ENCODE data around the gene GRIK4.

GRIK4 gene

GRCh38 chr11:120840661-120841060 is 329.1 kb downstream of the GRIK4 start:
- no peak for DNase-seq (ENCODE audit: low read depth)

DNA sequence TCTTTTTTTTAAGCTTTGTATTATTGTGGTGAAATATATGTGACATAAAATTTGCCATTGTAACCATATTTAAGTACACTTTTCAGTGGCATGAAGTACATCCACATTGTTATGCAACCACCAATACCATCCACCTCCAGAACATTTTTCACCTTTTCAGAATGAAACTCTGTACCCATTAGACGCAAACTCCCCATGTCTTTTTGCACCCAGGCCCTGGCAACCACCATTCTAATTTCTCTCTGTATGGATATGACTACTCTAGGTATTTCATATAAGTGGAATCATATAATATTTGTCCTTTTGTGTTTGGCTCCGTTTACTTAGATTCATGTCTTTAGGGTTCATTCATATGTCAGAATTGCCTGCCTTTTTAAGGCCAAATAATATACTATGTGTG is 329.5 kb downstream of the GRIK4 start:
- DNase-seq (ENCODE audit: low read depth), result no peak

DNA sequence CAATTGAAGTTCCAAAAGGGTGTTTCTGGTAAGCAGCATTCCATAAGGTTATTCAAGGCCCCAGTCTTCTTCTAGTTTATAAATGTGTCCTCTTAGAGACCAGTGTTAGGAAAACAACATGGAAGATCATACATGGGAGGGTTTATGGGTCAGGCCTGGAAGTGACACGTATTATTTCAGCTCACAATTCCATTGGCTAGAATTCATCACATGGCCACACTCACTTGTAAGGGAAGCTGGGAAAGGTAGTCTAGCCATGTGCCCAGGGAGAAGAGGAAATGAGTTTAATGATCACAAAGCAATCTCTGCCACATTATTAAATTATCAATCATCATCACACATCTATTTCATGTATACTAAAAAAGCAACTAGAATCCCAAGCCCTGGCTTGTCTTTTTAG is 330.6 kb downstream of the GRIK4 start:
- no peak for DNase-seq (ENCODE audit: low read depth)

DNA sequence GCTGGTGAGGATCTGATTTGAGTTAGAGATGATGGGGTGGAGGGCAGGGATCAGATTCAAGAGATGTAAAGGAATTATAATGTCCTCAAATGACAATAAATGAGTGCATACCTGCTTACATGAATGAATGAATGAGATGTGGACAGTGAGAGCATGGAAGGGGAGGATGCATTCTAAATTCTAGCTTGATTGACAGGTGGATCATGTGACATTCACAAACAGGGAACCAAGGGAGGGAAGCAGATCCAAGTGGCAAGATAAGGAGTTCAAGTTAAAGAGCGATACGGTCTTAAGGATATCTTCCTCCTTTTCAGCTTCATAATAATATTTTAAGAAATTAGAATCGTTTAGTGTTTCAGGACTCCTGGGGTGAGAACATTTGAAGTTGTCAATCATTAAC is 341.9 kb downstream of the GRIK4 start:
- no peak for DNase-seq (ENCODE audit: low read depth)

DNA sequence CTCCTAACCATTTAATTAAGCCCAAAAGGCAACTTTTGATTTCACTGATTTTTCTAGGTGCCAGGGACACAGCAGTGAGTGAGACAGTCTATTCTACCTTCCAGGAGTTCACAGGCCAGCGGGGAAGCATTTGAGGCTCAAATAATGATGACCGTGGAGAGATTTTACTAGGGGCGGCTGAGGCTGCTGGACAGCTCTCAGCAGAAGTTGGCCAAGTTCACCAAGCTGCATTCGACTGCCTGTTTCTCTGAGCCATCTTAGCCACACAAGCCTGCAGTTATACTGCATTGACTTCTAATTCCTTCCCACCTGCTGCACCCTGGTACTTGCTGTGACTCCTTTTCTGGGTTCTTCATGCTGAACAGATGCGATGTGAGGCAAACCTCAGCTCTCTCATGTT is 343.4 kb downstream of the GRIK4 start:
- DNase-seq (ENCODE audit: low read depth), result no peak

DNA sequence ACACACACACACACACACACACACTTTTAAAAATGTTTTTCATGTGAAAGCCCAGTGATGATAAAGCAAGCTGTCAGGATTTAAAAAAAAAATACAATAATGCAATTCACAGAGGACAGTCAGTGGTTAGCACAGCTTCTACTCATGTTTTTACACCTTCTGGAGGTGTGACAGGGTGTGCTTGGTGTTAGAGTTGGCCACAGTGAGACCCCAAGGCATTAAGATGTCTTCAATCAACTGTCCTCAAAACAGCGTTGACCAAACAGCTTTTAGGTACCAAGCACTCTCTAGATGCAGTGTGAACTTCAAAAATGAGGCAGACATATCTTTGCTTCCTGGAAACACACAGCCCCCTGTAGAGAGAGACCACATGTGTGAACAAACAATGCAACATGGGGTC is 346.0 kb downstream of the GRIK4 start:
- DNase-seq (ENCODE audit: low read depth), result no peak

DNA sequence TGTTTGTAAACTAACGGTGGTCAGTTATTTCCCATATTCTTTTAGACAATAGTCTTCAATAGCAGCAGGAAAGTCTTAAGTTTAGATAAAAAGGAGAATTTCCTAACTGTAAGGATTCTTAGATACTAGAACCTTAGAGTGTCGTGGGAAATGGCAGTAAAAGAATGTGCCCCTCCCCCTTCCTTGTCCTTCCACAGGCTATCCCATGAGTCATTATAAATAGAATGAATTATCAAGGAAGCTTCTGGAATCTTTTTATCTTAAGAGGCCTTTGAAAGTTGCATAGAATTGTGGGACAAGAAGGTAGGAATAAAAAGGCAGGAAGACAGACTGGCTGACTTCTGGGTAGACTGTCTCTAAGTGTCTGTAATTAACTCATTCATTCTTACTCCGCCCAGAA is 347.2 kb downstream of the GRIK4 start:
- no peak for DNase-seq (ENCODE audit: low read depth)

GRCh38 chr11:120859552-120860295 is 348.2 kb downstream of the GRIK4 start:
- DNase-seq (ENCODE audit: low read depth), result no peak

DNA sequence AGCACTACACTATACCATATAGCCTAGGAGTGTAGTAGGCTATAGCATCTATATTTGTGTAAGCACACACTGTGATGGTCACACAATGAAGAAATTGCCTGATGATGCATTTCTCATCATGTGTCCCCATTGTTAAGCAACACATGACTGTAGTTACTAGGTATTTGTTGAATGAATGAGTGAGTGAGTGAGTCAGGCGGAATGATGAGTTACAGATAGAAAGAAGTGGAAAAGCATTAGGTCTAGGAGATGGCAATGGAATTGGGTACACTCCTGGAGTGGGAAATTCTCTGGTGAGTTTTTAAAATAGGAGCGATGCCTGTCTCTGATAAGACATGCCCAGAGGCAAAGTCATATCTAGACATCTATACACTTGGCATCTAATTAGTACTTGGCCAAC is 351.8 kb downstream of the GRIK4 start:
- no peak for DNase-seq (ENCODE audit: low read depth)

DNA sequence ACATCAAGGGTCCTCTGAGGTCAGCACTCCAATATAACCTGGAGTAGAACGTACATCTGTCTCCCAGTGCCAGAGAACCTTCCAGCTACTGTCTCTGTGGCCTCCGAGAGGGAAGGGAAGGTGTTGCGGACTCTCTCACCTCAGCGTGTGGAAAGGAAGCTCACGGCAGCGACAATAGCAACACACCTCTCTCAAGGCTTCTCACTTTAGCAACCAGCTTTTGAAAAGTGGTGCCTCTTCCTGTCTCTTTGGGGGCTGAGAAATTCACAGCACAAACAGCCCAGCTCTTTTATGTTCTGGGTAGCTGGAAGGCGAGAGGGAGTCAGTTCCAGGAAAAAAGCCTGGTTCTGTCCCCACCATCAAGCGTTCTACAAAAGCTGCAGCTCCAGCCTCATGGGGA is 355.5 kb downstream of the GRIK4 start:
- no peak for DNase-seq (ENCODE audit: low read depth)

DNA sequence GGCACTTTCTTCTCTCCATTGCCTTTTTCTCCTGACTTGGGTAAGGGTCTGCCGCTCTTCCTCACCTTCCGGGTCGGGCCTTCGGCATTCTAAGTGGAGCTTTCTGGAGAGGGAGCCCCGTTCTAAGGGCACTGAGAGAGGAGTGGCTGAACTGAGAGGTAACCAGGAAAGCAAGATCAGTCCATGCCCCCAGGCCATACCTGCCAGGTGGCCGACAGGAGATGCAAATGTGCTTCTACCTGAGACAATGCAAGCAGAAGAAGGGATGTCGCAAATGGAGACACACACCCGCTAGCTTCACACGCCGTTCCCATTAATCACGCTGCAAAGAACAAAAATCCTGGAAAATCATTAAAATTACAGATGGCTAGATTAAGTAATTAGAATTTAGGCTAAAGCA is 356.0 kb downstream of the GRIK4 start:
- DNase-seq (ENCODE audit: low read depth), result no peak

DNA sequence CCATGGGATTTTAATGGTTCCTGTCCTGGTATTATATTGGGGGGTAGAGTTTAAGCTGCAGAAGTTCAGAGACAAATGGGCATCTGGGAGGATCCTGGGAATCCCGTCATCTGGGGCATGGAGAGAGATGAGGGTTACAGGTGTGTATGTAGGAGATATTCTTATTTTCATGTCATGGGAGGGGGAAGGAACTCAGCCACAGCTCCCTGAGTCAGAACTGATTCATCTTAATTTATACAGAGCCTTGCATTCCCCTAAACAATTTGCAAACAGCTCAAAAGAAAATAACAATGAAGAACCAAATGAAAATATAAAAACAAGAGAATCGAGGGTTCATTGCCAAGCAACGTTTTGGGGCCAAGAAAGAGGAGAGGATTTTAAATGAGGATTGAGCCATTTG is 356.4 kb downstream of the GRIK4 start:
- no peak for DNase-seq (ENCODE audit: low read depth)

DNA sequence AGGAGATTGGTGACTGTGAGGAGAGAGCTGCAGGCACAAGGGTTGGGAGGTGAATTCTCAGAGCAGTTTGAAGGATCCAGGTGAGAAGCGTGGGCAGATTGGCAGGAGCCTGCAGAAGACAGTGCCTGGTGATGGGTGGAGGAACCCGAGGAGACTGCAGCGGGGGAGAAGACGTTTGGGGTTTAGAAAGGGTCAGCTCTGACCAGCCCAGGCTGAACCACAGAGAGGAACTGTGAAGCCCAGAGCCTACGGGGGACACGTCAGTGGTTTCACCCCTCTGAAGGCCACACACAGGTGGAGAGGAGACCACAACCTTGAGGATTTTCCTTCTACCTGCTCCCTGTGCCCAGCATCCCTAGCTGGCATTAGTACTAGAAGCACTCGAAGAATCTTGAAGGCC is 357.5 kb downstream of the GRIK4 start:
- no peak for DNase-seq (ENCODE audit: low read depth)

GRCh38 chr11:120869516-120870011 is 358.0 kb downstream of the GRIK4 start:
- no peak for DNase-seq (ENCODE audit: low read depth)

DNA sequence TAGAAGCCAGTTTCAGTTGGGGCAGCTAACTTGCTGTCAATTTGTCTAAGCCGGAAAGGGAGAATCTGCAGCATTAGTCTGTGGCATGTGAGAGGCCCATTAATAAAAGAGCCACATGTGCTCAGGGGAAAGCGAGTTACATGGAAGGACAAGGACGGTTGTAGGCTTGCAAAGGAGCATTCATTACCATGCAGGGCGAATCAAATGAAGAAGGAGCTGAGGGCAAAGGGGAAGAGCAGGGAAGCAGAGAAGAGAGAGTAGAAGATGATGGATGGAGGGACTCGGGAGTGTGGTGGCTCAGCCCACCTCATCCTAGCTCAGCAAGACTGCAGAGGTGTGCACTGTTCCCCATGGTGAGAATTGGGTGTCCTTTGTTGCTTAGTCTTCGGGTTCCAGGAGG is 359.6 kb downstream of the GRIK4 start:
- DNase-seq (ENCODE audit: low read depth), result no peak

GRCh38 chr11:120871924-120872323 is 360.4 kb downstream of the GRIK4 start:
- DNase-seq (ENCODE audit: low read depth), result no peak

GRCh38 chr11:120873966-120874735 is 362.6 kb downstream of the GRIK4 start:
- DNase-seq (ENCODE audit: low read depth), result no peak

- no peak for DNase-seq (ENCODE audit: low read depth)
These were observed 364.4 kb downstream of the GRIK4 start for GRCh38 chr11:120875986-120876385.

DNA sequence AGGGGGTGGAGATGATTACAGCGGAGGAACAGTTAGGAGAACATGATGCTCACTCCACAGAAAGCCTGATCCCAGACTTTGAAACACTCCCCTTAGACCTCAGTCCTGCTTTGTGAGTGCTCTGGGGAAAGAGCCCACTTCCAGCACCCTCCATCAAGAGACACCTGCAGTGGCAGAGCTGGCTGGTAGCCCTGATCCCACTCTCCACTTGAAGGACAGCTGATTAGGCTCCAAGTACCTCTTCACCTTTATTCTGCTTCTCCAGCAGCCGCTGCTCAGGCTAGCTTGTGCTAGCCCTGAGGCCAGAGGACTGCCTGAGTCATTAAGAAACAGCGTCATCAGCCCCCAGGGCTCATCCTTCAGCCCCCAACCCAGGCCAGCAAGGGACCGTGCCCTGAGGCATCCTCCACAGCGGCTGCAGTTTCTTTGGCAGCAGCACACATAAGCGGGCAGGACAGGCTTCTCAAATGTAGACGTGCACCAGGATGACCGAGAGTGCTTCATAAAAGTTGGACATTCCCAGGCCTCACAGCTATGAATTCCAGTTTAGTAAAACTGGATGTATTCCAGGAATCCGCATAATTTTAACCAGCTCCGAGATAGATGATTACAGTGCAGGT is 366.3 kb downstream of the GRIK4 start:
- DNase-seq (ENCODE audit: low read depth), result no peak

DNA sequence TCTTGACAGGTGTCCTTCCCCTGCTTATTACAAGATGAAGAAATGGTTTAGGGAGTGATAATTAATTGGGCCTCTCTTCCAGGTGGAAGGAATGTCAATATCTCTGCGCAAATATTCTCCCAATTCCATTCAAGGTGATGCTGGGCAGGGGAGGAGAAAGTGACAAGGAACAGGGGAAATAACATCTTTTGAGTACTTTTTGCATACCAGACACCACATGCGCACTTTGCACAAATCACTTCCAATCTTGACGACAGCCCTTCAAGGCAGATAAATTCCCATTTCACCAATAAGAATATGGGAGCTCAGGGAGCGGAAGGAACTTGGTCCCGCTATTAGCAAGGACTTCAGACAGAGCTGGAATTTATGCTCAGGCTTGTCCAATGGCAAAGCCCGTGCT is 367.2 kb downstream of the GRIK4 start:
- DNase-seq (ENCODE audit: low read depth), result no peak

GRCh38 chr11:120880498-120881175 is 369.1 kb downstream of the GRIK4 start:
- DNase-seq (ENCODE audit: low read depth), result no peak

- no peak for DNase-seq (ENCODE audit: low read depth)
These were observed 370.0 kb downstream of the GRIK4 start for GRCh38 chr11:120881596-120881995.

- no peak for DNase-seq (ENCODE audit: low read depth)
These were observed 370.6 kb downstream of the GRIK4 start for GRCh38 chr11:120882175-120882574.
